IMR-90 (cell line): ENCODE data around the gene RALGAPA2. TPM values are rescaled to one million over a fixed set of nuclear protein-coding genes. Genes with fewer than 3 reads are reported as not detected.

ENCODE experiments used
- ATAC-seq: fragments of 200-7000 bp; cut with Tn5 transposase; 2 replicates; pipeline ENCODE4 v1.9.1; 2020; ENCODE audit warnings: low read depth, mild to moderate bottlenecking, moderate library complexity
- BruUV-seq: library from RNA; stranded (reverse); fragments of 400-500 nt; replicated peaks from 2 replicates; lab custom pipeline; 2021; lab: Mats Ljungman, UMichigan
- CTCF ChIA-PET: fragments of 300-600 bp; formaldehyde crosslinking; extraction: SDS; loops from one replicate; lab custom pipeline; 2021; ENCODE audit warnings: antibody characterized with exemption; lab: Yijun Ruan, JAX
- POLR2A ChIA-PET: fragments of 300-600 bp; sonication (Branson Sonifier 250); formaldehyde crosslinking; loops from one replicate; lab custom pipeline; 2022; ENCODE audit warnings: antibody characterized with exemption; ENCODE audit not compliant: unreplicated experiment; lab: Charles Lee
- DNase-seq: peaks from one replicate; pipeline ENCODE4 v3.0.0; 2013
- H2AFZ ChIP-seq: replicated peaks from 2 replicates; pipeline ENCODE3; 2013; ENCODE audit warnings: low read length, mild to moderate bottlenecking; ENCODE audit not compliant: poor library complexity
- H2AK5ac ChIP-seq: 2 replicates; pipeline ENCODE4 v1.6.1; 2013; ENCODE audit warnings: low read depth, low read length, inconsistent platforms
- H2AK9ac ChIP-seq: replicated peaks from 2 replicates; pipeline ENCODE3; 2013; ENCODE audit warnings: mild to moderate bottlenecking, low read depth, low read length, moderate library complexity; ENCODE audit not compliant: poor library complexity
- H2BK120ac ChIP-seq: 2 replicates; pipeline ENCODE4 v1.6.1; 2013; ENCODE audit warnings: low read depth, low read length, inconsistent platforms
- H2BK15ac ChIP-seq: 3 replicates; pipeline ENCODE4 v1.6.1; 2013; ENCODE audit warnings: low read depth, low read length, inconsistent platforms
- H2BK20ac ChIP-seq: 2 replicates; pipeline ENCODE4 v1.6.1; 2013; ENCODE audit warnings: low read depth, mild to moderate bottlenecking, inconsistent platforms, low read length, moderate library complexity
- H2BK5ac ChIP-seq: 2 replicates; pipeline ENCODE4 v1.6.1; 2013; ENCODE audit warnings: mild to moderate bottlenecking, low read depth, low read length, inconsistent platforms; ENCODE audit not compliant: poor library complexity, severe bottlenecking
- H3K14ac ChIP-seq: replicated peaks from 2 replicates; pipeline ENCODE4 v1.6.1; 2013; ENCODE audit warnings: low read depth, low read length, inconsistent platforms
- H3K18ac ChIP-seq: 2 replicates; pipeline ENCODE4 v1.6.1; 2013; ENCODE audit warnings: low read depth, low read length, control low read depth
- H3K23ac ChIP-seq: 2 replicates; pipeline ENCODE4 v1.6.1; 2013; ENCODE audit warnings: low read depth, low read length, inconsistent platforms
- H3K27ac ChIP-seq: 2 replicates; pipeline ENCODE4 v1.5.1; 2013; ENCODE audit warnings: mild to moderate bottlenecking, control low read depth, low read length; ENCODE audit not compliant: insufficient read depth
- H3K27me3 ChIP-seq: 2 replicates; pipeline ENCODE4 v1.6.1; 2013; ENCODE audit warnings: low read length; ENCODE audit not compliant: control insufficient read depth, insufficient read depth
- H3K36me3 ChIP-seq: 2 replicates; pipeline ENCODE4 v1.6.1; 2013; ENCODE audit warnings: low read length, mixed read lengths; ENCODE audit not compliant: control insufficient read depth, insufficient read depth
- H3K4ac ChIP-seq: 2 replicates; pipeline ENCODE4 v1.6.1; 2013; ENCODE audit warnings: low read depth, low read length, inconsistent platforms
- H3K4me1 ChIP-seq: 2 replicates; pipeline ENCODE4 v1.6.1; 2013; ENCODE audit warnings: low read length, mixed read lengths; ENCODE audit not compliant: control insufficient read depth, insufficient read depth
- H3K4me2 ChIP-seq: 2 replicates; pipeline ENCODE4 v1.6.1; 2013; ENCODE audit warnings: low read depth, mild to moderate bottlenecking, control low read depth, low read length, moderate library complexity
- H3K4me3 ChIP-seq: 2 replicates; pipeline ENCODE4 v1.5.1; 2013; ENCODE audit warnings: low read depth, mild to moderate bottlenecking, control low read depth, low read length, moderate library complexity; ENCODE audit not compliant: insufficient read depth
- H3K56ac ChIP-seq: 2 replicates; pipeline ENCODE4 v1.6.1; 2013; ENCODE audit warnings: low read length, inconsistent platforms; ENCODE audit not compliant: insufficient read depth; ENCODE audit errors: extremely low read depth
- H3K79me1 ChIP-seq, 2 experiments: 2 replicates each; pipeline ENCODE4 v1.6.1; 2013; ENCODE audit warnings: low read length in 2 of 2, inconsistent platforms in 1 of 2, low read depth in 1 of 2
- H3K9ac ChIP-seq: 2 replicates; pipeline ENCODE4 v1.6.1; 2013; ENCODE audit warnings: low read depth, low read length, control low read depth
- H3K9me1 ChIP-seq: 2 replicates; pipeline ENCODE4 v1.6.1; 2013; ENCODE audit warnings: low read length, inconsistent platforms; ENCODE audit not compliant: insufficient read depth
- H3K9me3 ChIP-seq: 2 replicates; pipeline ENCODE4 v1.6.1; 2013; ENCODE audit warnings: low read length; ENCODE audit not compliant: control insufficient read depth, insufficient read depth
- H4K20me1 ChIP-seq: 2 replicates; pipeline ENCODE4 v1.6.1; 2013; ENCODE audit warnings: low read length, inconsistent platforms; ENCODE audit not compliant: insufficient read depth
- H4K5ac ChIP-seq: 2 replicates; pipeline ENCODE4 v1.6.1; 2013; ENCODE audit warnings: mild to moderate bottlenecking, low read depth, low read length, control low read depth
- H4K8ac ChIP-seq, 2 experiments: 2 replicates each; pipeline ENCODE4 v1.6.1; 2013; ENCODE audit warnings: low read depth in 2 of 2, low read length in 2 of 2, control low read depth in 1 of 2, inconsistent platforms in 1 of 2
- H4K91ac ChIP-seq: 2 replicates; pipeline ENCODE4 v1.6.1; 2013; ENCODE audit warnings: low read depth, low read length, inconsistent platforms; ENCODE audit not compliant: insufficient read depth
- CEBPB ChIP-seq: IDR thresholded peaks from 2 replicates; pipeline ENCODE4 v1.6.1; 2012; ENCODE audit warnings: low read depth, low read length, improper control_type of control experiment
- CHD1 ChIP-seq: IDR thresholded peaks from 2 replicates; pipeline ENCODE4 v1.6.1; 2012; ENCODE audit warnings: low read depth, low read length, improper control_type of control experiment
- CTCF ChIP-seq: conservative IDR thresholded peaks from 2 replicates; pipeline ENCODE4 v1.5.1; 2012; ENCODE audit warnings: mild to moderate bottlenecking, low read depth, low read length, improper control_type of control experiment
- MAFK ChIP-seq: IDR thresholded peaks from 2 replicates; pipeline ENCODE4 v1.6.1; 2012; ENCODE audit warnings: low read depth, low read length, improper control_type of control experiment
- MAZ ChIP-seq: IDR thresholded peaks from 2 replicates; pipeline ENCODE4 v1.6.1; 2012; ENCODE audit warnings: low read depth, mild to moderate bottlenecking, low read length, improper control_type of control experiment, moderate library complexity, borderline replicate concordance
- NFE2L2 ChIP-seq: fragments of 150-350 bp; IDR thresholded peaks from 2 replicates; pipeline ENCODE4 v1.6.1; 2016; ENCODE audit warnings: low read depth, mild to moderate bottlenecking, low read length
- RAD21 ChIP-seq: IDR thresholded peaks from 2 replicates; pipeline ENCODE4 v1.6.1; 2012; ENCODE audit warnings: low read length, improper control_type of control experiment
- RCOR1 ChIP-seq: IDR thresholded peaks from 2 replicates; pipeline ENCODE4 v1.6.1; 2012; ENCODE audit warnings: mild to moderate bottlenecking, low read length, improper control_type of control experiment; ENCODE audit not compliant: insufficient replicate concordance
- RFX5 ChIP-seq: IDR thresholded peaks from 2 replicates; pipeline ENCODE4 v1.8.0; 2012; ENCODE audit warnings: low read depth, mild to moderate bottlenecking, low read length, moderate library complexity
- SMC3 ChIP-seq: fragments of 150-350 bp; IDR thresholded peaks from 2 replicates; pipeline ENCODE4 v1.6.1; 2016; ENCODE audit warnings: low read depth, mild to moderate bottlenecking, antibody characterized with exemption, low read length, moderate library complexity
- WGBS, 2 experiments: methylation state at CpG; one replicate each; pipeline versions ENCODE4 v1.1.5 to v1.1.7; 2013; ENCODE audit warnings: missing lambda C conversion rate in 2 of 2; ENCODE audit not compliant: insufficient read length in 1 of 2; ENCODE audit errors: extremely low coverage in 2 of 2; 5-methylcytosine and 5-hydroxymethylcytosine counted together
- dilution Hi-C: fragments of 300-500 bp; cut with HindIII; formaldehyde crosslinking; loops from one replicate; pipeline ENCODE4 v1.14.3; 2018; ENCODE audit warnings: low sequenced_read_pairs; ENCODE audit not compliant: unreplicated experiment
- in situ Hi-C: fragments of 300-500 bp; cut with MboI; formaldehyde crosslinking; loops from 3 replicates; pipeline ENCODE4 v1.14.3; 2019; ENCODE audit warnings: low sequenced_read_pairs, inconsistent platforms, mixed read lengths
- intact Hi-C: fragments of 100-400 bp; cut with micrococcal nuclease; formaldehyde crosslinking; loops from 2 replicates; pipeline ENCODE4 v1.10.0; 2022
- polyA plus RNA-seq, 3 experiments: library from polyadenylated mRNA; depleted of rRNA; stranded (reverse); fragments of >200 nt; gene quantifications; 2 replicates each; pipeline ENCODE4 v1.2.3, GENCODE V29; 2012; ENCODE audit warnings: low replicate concordance in 1 of 3
- total RNA-seq: library from RNA; depleted of rRNA; stranded (reverse); fragments of >200 nt; gene quantifications from 2 replicates; pipeline ENCODE4 v1.2.3, GENCODE V29; 2012

Gene RALGAPA2
- total and polyA plus RNA-seq, 2 of the 4 experiments (the other 2 are of a cell fraction), result 1.3 to 3.9 TPM

- in situ Hi-C loops, result no loop called here
- Histone ChIP-seq H2BK20ac (no peak overlapping the region), H4K91ac (no peak overlapping the region), H3K79me1 (no peaks in the 10 kb centered on the region), H2AK5ac (no peak overlapping the region), H3K9ac (no peak overlapping the region), H4K20me1 (no peaks in the 10 kb centered on the region), H3K18ac (no peak overlapping the region), H3K9me3 (no peaks in the 10 kb centered on the region), H3K36me3 (no peaks in the 10 kb centered on the region), H3K27ac (no peak overlapping the region), H3K27me3 (no peaks in the 10 kb centered on the region), H2BK5ac (no peak overlapping the region), H3K56ac (no peak overlapping the region), H2AK9ac (no peak overlapping the region), H2BK15ac (no peak overlapping the region), H4K5ac (no peak overlapping the region), H3K4me3 (no peak overlapping the region), H2BK120ac (no peak overlapping the region), H2AFZ (no peak overlapping the region), H3K23ac (no peak overlapping the region), H4K8ac (no peak overlapping the region), H3K9me1 (no peaks in the 10 kb centered on the region), H3K14ac (no peak overlapping the region), H3K4me2 (no peak overlapping the region), H3K4me1 (no peaks in the 10 kb centered on the region), H3K4ac (no peak overlapping the region)
- ATAC-seq (no peak), DNase-seq (no peak)
- no peak for TF ChIP-seq NFE2L2
- TF ChIP-seq CHD1, result no peak
- no peak for TF ChIP-seq MAZ
- no peak for TF ChIP-seq RFX5
- no peak for TF ChIP-seq MAFK
- no peak for TF ChIP-seq RCOR1
- TF ChIP-seq CEBPB, result no peak
- no peak for TF ChIP-seq CTCF
- no peak for TF ChIP-seq RAD21
- TF ChIP-seq SMC3, result no peak
- POLR2A ChIA-PET, result no interaction called here
- CTCF ChIA-PET, result no interaction called here
- WGBS, 2 experiments, result no CpG with 5 or more reads among the region's 4 CpGs
- intact Hi-C loops, result no loop called here
- dilution Hi-C loops, result no loop called here
- BruUV-seq, result no TSS peak
These were observed 182.8 kb downstream of the RALGAPA2 start for GRCh38 chr20:20529597-20529996.
